H1 (cell line): ENCODE measurements around the gene ARHGAP12. TPM values are rescaled to one million over a fixed set of nuclear protein-coding genes. Genes with fewer than 3 reads are reported as not detected.

Experiments
- CHD7 ChIP-seq: fragments of 300-600 bp; sonication (generic); IDR thresholded peaks from 2 replicates; pipeline ENCODE4 v1.7.1; 2012; ENCODE audit warnings: low read length, moderate library complexity, mild to moderate bottlenecking, inconsistent platforms; ENCODE audit not compliant: insufficient replicate concordance
- CTBP2 ChIP-seq: IDR thresholded peaks from 2 replicates; pipeline ENCODE4 v1.7.0; 2011; ENCODE audit warnings: borderline replicate concordance, mild to moderate bottlenecking, moderate library complexity, mixed read lengths, low read length; ENCODE audit not compliant: insufficient read depth, insufficient read length
- MAFK ChIP-seq: IDR thresholded peaks from 2 replicates; pipeline ENCODE4 v1.6.1; 2012; ENCODE audit warnings: low read depth, mild to moderate bottlenecking, improper control_type of control experiment, low read length
- USF2 ChIP-seq: IDR thresholded peaks from 2 replicates; pipeline ENCODE4 v1.6.1; 2011; ENCODE audit warnings: low read length, improper control_type of control experiment
- polyA plus RNA-seq, 7 experiments: library from polyadenylated mRNA; depleted of rRNA in 3 of 7; stranded (reverse) in 5 of 7; unstranded in 2 of 7; fragments of >200 nt in 5 of 7; fragments of 200-250 nt in 2 of 7; gene quantifications; 1 replicate in 5 of 7; 2 replicates in 1 of 7; 4 replicates in 1 of 7; pipeline versions ENCODE4 v1.2.1 to v1.2.3, GENCODE V29; 2011 to 2013; ENCODE audit warnings: missing spikeins in 2 of 7, mixed read lengths in 2 of 7
- total RNA-seq: library from RNA; stranded (reverse); fragmentation: NEBNext Ultra II Directional; extraction: Animal tissue kit (Norgen Biotek cat#: 25700); gene quantifications from 2 replicates; pipeline ENCODE4 v1.2.1, GENCODE V29; 2021

The ARHGAP12 gene
- total and polyA plus RNA-seq, 2 of the 8 experiments (the other 6 are each of a cell fraction or from before 2014, with no cell fraction given) = 10.1 to 39.0 TPM

DNA sequence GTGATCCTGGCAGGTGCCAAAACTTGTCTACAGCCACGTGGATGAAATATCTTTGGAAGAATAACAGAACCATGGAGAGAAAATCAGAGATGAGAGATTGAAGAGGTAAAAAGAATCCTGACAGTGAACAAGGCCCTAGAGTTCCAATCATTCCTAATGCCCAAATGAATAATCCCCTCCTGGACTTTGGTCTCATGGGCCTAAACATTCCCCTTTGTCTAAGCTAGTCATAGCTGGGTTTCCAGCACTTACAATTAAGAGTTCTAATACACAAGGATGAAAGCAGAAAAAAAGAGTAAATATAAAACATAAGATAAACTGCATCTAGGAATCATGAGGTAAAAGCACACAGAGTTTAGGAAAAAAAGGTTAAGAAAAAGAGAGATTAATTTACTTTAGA lies 40.2 kb downstream of the ARHGAP12 start (continued):
- TF ChIP-seq USF2 (no peak), CTBP2 (no peak), CHD7 (no peak), MAFK (no peak)
